Activated CD4-positive, alpha-beta T cell treated with anti-CD3 and anti-CD28 coated beads, Interleukin-2, amount 50 U/mL, for 4 hours (primary cell): ENCODE results near the gene CLEC4A.
A peak's percentile ranks its signal among the peaks of the same experiment; 100 is the strongest.
"Not testable (repeated sequence)": the region's sequence is repeated elsewhere in the genome, so short reads cannot be mapped to it uniquely, and the experiment has no call there.

Experiments used
- DNase-seq, 2 experiments: peaks; one replicate each; pipeline ENCODE4 v3.0.0-alpha.2; 2020

Gene CLEC4A

DNA sequence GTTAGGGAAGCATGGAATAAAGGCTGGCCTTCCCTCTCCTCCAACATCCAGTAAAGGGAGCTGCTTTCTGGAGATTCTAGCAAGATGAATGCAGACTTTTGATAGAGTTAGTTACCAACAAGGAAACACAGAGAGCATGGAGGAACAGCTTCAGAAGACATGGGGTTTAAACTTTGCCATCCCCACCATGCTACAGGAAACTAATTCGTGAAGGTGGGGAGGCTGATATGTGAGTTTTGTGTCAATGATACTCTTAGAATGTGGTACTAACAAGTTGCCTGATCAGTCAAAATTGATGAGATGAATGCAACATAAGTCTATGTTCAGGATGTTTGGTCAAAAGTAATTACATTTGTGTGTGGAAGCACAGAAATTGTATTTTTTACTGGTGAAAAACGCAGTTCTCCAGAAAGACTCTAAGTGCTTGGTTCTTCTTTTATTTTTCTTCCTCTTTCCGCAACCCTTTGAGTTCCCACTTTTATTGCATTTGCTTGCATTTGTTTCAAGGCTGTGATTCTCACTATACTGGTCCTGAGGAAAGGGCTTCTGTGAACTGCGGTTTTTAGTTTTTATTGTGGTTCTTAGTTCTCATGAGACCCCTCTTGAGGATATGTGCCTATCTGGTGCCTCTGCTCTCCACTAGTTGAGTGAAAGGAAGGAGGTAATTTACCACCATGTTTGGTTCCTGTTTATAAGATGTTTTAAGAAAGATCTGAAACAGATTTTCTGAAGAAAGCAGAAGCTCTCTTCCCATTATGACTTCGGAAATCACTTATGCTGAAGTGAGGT, at the start of gene CLEC4A:
CLEC4A (plus strand) TSS at position 494 of the 789 bp plus-strand sequence; CDS start at position 756, 262 bp downstream.
- no peak for DNase-seq

DNA sequence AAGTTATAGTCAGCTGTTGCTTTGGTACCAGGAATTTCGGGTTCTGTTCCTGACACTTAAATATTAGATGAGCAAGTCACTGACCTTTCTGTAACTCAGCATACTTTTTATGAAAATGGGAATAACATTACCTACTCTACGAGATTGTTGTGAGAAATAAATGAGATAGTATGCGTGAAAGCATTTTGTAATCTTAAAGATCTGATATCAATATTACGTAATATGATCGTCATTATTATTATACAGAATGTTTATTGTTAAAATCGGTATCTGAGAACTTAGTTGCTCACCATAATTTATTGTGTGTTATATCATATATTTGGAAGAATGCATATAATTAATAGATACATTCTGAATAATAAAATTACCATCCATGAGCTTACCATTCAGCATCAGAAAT, 47.5 kb upstream of the CLEC4A start:
- DNase-seq: no peak

DNA sequence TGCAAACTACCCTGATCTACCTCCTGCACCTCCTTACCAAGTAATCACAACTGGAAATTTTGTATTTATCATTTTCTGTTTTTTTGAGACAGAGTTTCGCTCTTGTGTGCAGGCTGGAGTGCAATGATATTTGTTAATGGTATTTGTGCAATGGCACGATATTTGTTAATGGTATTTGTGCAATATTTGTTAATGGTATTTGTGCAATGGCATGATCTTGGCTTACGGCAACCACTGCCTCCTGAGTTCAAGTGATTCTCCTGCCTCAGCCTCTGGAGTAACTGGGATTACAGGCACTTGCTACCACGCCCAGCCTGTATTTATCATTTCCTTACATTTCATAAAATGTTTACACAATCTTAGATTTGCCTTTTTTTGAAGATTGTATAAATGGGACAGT, 47.1 kb upstream of the CLEC4A start:
- no peak for DNase-seq

DNA sequence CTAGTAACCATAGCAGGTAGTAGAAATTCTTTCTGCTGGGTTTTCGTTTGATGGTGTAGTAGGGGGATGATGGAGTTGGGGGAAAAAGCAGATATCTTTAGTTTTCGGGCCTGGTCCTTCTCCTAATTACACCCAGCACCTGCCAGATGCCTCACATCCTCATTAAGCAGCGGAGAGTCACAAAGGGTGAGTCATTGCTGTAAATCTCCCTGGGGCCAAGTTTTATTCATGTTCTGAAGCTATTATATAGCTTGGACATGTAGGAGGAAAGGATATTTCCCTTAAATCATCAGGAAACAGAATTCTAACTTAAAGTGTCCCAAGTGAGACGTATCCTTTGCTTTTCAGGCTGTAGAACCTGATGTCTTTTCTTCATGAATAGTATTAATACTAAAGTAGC, 46.2 kb upstream of the CLEC4A start:
- no peak for DNase-seq

DNA sequence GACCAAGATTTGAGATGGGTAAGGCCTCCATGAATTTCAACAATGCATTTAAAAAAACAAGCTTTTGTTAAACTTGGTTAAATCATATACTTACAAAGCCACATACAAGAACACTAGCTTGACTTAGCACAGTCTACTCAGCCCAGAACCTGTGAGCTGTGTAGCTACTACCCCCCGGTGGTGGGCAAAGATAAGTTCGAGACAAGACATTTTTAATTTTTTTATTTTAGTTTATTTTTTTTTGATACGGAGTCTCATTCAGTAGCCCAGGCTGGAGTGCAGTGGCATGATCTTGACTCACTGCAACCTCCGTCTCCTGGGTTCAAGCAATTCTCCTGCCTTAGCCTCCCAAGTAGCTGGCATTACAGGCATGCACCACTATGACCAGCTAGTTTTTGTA, 45.0 kb upstream of the CLEC4A start:
- peak; percentile 51 to 60 for DNase-seq

DNA sequence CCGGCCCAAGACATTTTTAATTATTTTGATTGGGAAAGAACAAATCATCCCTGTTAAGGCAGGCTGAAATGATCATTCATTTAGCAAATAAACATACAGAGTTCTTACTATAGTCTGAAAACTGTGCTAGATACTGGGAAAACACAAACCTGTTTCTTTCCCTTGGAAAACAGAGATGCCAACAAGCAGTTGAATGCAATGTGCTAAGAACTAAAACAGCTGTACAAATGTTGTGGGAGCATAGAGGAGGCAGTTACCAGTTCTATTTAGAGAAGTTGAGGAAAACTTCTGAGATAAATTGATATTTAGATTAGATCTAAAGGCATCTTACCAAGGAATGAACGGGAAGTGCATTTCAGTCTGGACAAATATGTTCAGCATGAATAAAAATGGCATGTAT, 44.5 kb upstream of the CLEC4A start:
- DNase-seq: no peak

DNA sequence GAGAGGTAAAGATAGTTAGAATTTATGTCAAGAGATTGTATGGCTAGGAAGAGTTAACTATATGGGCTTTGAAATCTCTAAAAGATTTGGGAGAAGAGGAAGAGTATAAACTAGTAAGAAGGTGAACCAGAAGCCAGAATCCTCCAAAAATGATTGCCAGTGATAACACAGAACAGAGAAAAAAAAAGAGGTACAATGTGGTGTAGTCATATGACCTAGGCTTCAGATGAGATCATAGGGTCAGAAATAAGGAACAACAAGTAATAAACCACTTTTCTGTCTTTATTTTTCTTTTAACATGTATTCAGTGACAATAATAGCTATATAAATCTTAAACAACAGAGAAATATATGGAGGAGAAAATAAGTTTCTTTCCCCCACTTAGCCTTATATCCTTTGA, 43.3 kb upstream of the CLEC4A start:
- DNase-seq: no peak

DNA sequence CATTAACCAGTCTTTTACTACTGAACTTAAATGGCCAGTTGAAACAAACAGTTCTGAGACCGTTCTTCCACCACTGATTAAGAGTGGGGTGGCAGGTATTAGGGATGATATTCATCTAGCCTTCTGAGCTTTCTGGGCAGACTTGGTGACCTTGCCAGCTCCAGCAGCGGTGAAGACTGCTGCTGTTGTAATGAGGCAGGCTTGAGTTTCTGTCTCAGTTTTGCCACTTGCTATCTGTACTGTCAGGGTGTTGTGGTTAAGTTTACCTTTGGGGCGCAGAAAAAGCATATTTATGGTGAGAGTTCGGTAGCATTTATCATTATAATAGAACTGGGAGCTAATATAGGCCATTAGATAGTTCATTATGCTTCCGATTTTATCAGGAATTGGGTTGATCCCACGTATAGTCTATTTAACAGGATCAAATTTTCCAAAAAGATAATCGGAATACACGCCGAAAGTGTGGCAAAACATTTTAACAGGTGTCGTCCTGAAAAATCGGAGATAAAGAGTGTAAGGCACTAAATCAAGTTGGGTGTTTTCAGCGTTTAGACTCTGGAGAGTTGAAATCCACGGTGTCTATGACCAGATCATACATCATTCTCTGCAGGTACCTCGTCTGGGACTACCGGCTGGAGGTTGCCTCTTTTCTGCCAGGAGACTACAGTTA, 42.0 kb upstream of the CLEC4A start:
- peak; percentile 15 to 17 for DNase-seq

DNA sequence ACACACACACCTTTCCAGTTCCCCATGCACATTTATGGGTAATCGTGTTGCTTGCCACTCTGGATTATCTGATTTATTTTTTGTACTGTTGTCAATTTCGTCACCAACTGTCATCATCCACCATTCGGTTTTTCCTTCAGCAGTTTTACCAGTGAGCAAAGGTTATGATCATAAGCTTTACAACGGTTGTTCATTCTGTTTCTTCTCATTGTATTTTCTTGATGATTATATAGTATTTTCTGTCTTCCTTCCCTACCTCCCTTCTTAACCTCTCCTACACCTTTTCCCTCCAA, 40.7 kb upstream of the CLEC4A start:
- no peak for DNase-seq

DNA sequence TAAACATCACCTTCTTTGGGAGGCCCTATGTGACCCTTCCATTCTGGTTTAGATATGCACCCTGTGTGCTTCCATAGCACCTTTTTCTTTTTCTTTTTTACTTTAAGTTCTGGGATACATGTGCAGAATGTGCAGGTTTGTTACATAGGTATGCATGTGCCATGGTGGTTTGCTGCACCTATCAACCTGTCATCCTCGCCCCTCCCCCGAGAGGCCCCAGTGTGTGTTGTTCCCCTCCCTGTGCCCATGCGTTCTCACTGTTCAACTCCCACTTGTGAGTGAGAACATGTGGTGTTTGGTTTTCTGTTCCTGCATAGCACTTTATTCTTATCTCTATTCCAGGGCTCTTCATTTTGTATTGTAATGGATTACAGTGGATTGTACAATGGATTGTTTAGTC, 39.1 kb upstream of the CLEC4A start:
- peak in 1 of 2 experiments; percentile 21 for DNase-seq

DNA sequence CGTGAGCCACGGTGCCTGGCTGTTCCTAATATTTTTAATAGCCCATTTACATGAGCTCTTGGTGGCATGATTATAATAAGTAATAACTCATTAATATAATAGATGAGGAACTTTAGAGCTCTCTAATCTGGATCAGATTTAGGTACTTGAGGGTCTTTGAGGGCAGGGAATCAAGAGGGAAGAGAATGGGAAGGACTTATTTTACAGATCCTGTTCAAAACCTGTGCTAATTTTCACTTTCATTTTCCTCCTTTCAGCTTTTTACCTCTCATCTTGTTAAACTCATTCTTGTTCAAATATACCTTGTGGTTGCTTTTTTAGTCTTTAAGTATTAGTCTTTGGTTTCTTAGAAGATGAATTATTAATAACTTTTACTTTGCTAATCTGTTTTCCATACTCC, 35.8 kb upstream of the CLEC4A start:
- DNase-seq: no peak

DNA sequence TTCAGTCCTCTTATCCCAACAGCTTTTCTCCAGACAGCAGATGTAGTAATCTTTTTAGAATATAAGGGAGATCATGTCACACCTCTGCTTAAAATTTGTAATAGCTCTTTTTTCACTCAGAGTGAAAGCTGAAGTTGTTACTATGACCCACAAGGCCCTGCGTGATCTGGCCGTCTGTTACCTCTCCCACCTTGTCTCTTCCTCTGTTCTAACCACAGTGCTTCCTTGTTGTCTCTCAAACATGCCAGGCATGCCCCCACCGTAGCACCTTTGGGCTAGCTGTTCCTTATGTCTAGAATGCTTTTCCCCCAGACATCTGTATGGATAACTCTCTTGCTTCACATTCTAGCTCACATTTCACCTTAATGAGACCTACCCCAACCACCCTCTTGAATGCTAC, 34.8 kb upstream of the CLEC4A start:
- peak; percentile 10 to 21 for DNase-seq

DNA sequence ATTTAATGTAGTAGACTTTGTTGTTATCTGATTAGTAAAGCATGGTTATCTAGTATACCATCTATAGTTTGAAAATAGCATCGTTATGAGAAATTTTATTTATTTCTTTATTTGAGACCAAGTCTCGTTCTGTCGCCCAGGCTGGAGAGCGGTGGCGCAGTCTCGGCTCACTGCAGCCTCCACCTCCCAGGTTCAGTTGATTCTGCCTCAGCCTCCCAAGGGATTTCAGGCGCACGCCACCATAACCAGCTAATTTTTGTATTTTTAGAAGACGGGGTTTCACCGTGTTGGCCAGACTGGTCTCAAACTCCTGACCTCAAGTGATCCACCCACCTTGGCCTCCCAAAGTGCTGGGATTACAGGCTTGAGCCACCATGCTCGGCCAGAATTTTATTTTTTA, 34.1 kb upstream of the CLEC4A start:
- DNase-seq: not testable (repeated sequence)

DNA sequence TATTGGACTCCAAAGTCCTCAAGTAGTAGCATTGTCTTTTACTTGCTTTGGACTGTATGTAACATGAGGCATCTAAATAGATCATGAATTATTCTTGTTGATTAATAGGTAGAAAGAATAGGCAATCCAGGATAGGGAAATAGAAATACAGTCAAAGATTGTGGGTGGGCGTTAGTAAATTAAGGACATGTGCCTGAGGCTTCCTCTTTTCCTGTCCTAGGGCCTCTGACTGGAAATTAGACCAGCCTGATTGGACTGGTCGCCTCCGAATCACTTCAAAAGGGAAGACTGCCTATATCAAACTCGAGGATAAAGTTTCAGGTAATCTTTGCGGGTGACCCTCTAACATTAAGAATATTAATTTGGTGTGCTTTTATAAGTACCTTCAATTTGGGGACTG, 33.7 kb upstream of the CLEC4A start:
- DNase-seq: no peak

DNA sequence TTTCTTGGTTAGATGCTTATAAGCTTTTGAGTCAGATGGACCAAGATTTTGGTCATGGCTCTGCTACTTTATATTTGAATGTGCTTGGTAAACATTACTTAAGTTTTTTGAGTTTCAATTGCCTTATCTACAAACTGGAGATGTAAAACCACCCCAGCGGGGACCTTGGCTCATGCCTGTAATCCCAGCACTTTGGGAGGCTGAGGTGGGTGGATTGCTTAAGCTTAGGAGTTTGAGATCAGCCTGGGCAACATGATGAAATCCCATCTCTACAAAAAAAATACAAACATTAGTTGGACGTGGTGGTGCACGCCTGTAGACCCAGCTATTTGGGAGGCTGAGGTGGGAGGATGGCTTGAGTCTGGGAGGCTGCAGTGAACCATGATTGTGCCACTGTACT, 30.1 kb upstream of the CLEC4A start:
- no peak for DNase-seq

DNA sequence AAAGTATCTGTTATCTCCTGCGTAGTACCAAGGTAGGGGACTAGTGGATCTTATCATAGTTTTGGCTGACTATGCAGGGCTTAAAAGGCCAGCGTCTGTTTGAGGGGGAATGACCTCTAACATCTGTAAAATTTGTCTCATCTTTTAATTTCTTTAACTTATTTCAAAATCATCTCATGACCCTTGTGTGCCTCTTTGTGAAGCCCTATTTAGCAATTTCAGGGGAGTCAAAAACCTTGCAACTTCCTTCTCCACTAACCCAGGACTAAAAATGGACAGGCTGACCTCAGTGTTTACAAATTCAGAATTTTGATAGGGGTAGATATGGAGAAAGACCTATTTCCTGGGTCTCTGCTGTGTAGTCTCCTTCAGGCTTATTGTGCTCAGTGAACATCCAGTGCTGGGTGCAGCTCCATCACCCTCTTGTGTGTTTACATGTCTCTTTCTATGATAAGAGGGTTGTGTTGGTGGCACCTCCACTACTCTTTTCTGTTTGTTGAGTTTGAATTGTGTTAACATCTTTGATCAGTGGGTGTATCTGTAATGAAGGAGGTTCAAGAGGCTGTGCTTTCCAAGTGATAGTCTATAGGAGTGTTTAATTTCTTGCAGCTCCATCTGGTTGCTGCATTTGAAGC, 27.0 kb upstream of the CLEC4A start:
- no peak for DNase-seq

DNA sequence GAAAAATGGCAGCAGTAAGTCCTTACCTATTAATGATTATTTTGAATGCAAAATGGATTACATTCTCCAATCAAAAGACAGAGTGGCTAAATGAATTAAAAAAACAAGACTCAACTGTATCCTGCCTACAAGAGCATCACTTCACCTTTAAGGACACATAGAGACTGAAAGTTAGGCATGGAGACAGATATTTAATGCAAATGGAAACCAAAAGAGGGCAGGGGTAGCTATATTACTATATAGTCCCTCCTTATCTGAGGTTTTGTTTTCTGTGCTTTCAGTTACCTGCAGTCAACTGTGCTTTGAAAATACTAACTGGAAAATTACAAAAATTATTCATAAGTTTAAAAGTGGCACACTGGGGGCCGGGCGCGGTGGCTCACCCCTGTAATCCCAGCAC, 24.2 kb upstream of the CLEC4A start:
- no peak for DNase-seq

DNA sequence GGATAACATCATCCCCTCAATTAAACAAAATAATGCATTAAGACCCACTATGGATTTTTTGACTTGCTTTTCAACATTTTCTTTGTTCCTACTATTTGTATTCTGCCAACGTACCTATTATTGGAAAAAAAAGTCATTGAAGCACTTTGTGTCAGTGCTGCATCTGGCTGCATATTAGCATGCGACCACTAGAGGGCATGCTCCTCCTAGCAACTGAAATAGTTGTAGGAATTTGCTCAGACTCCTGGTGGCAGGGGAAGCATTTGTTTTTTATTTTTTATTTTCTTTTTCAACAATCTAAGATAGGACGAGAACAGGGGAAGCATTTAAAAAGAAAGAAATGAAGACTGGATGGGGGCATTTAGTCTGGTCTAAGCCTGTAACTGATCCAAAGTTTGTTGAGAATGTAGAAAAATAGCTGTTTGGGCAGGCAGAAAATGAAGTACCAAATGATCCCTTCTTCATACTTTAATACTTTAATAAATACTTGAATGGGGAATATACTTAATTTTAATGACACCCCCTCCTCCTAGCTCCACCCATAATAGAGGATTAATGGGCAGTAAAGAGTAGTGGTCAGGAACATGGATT, 14.5 kb upstream of the CLEC4A start:
- peak; percentile 76 to 79 for DNase-seq

DNA sequence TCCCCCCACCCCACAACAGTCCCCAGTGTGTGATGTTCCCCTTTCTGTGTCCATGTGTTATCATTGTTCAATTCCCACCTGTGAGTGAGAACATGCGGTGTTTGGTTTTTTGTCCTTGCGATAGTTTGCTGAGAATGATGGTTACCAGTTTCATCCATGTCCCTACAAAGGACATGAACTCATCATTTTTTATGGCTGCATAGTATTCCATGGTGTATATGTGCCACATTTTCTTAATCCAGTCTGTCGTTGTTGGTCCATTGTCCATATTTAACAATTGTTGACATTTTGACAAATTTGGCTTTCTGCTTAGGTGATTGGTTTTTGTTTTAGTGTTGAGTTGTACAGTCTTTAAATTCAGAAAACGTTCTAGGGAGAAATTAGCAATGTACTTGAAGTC, 10.3 kb upstream of the CLEC4A start:
- not testable (repeated sequence) for DNase-seq

DNA sequence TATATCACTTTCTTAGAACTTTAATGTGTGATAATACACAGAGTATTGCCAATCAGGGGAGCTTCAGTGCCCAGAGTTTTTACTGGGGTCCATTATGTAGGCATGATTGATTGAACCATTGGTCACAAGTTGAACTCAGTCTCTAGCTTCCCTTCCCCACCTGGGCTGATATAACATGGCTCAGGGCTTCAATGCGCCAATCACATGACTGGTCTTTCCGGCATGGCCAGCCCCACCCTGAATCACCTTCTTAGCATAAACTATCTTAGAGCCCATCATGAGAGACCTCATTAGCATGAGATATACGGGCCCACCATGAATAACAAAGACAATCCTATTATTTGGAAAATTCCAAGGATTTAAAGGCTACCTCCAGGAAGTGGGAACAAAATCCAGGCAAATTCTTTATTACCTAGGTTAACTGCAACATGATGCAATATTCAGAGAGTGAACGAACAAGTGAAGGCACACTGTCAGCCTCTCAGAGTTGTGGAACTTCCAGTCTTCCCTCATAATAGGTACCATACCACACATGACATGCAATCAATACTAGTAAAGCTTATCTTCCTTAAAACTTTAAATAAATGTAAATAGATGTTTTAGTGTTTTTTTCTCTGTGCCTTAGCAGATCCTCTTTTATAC, 3.2 kb upstream of the CLEC4A start:
- no peak for DNase-seq

DNA sequence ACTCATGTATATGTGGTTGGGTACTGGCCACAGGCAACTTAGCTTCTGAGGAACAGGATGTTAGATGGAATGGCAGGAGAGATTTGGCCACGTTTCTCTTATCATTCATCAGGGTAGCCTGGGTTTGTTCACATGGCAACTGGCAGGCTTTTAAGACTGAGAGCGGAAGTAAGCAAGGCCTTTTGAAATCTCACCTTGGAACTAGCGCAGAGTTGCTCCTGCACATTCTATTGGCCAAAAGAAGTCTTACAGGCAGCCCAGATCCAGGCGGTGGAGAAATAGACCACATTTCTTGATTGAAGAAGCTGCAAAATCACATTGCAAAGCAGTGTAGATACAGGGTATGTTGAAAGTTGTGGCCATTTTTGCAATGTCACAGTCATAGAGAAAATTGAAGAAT, 3.7 kb downstream of the CLEC4A start:
- DNase-seq: no peak

DNA sequence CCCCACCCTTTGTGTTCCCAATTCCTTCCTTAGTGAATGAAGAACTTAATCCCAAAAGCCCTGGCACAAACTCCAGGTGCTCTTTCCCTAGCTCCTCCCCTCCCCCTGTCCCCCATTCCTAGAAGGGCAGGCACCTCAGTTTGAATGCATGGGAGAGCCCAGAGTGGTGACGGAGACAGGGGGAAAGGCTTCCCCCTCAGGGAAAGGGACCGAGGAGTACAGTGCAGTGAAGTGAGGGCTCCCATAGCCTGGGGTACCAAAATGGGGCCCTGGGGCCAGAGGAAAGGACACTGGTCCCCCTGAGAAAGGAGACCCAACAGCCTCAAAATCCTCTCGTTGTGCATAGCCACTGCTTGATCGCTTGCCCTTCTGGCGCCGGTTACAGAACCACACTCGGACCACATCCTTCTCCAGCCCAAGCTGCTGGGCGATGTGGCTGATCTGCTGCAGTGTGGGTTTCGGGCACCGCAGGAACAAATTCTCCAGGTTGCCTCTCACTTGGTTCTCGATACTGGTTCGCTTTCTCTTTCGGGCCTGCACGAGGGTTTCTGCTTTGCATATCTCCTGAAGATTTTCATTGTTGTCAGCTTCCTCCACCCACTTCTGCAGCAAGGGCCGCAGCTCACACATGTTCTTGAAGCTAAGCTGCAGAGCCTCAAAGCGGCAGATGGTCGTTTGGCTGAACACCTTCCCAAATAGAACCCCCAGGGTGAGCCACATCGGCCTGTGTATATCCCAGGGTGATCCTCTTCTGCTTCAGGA, 10.4 kb downstream of the CLEC4A start:
- not testable (repeated sequence) for DNase-seq
